Liver (tissue), 9 donors: Measurements from ENCODE around the gene PIEZO2. TPM values are rescaled to one million over a fixed set of nuclear protein-coding genes. Genes with fewer than 3 reads are reported as not detected.

Experiments
- DNase-seq: peaks from one replicate; pipeline ENCODE4 v3.0.0-alpha.2; 2017; ENCODE audit warnings: low spot score
- H3K27ac ChIP-seq, 2 donors: one replicate each; pipeline ENCODE4 v1.7.0; 2013; ENCODE audit warnings: inconsistent platforms in 2 of 2, low read length in 2 of 2, control low read depth in 1 of 2, low read depth in 1 of 2, mild to moderate bottlenecking in 1 of 2
- H3K27me3 ChIP-seq, 4 donors: one replicate each; pipeline versions ENCODE4 v1.6.1 to v1.7.0; 2013; ENCODE audit warnings: low read length in 3 of 4, inconsistent platforms in 1 of 4, mild to moderate bottlenecking in 1 of 4, moderate library complexity in 1 of 4; ENCODE audit not compliant: control insufficient read depth in 4 of 4, insufficient read depth in 4 of 4
- H3K36me3 ChIP-seq, 4 donors: one replicate each; pipeline versions ENCODE4 v1.6.1 to v1.7.0; 2013; ENCODE audit warnings: low read length in 3 of 4, mild to moderate bottlenecking in 3 of 4, low read depth in 1 of 4, moderate library complexity in 1 of 4; ENCODE audit not compliant: control insufficient read depth in 4 of 4, insufficient read depth in 3 of 4
- H3K4me1 ChIP-seq, 4 donors: one replicate each; pipeline versions ENCODE4 v1.6.1 to v1.7.0; 2013; ENCODE audit warnings: low read length in 3 of 4, mild to moderate bottlenecking in 3 of 4, moderate library complexity in 1 of 4; ENCODE audit not compliant: control insufficient read depth in 4 of 4, insufficient read depth in 4 of 4
- H3K4me3 ChIP-seq, 3 donors: one replicate each; pipeline versions ENCODE4 v1.6.1 to v1.7.0; 2013; ENCODE audit warnings: low read length in 3 of 3, control low read depth in 1 of 3, low read depth in 1 of 3, mild to moderate bottlenecking in 1 of 3
- H3K9ac ChIP-seq, 2 donors: one replicate each; pipeline ENCODE4 v1.7.0; 2013; ENCODE audit warnings: low read length in 2 of 2, mild to moderate bottlenecking in 2 of 2, moderate library complexity in 2 of 2, control low read depth in 1 of 2, low read depth in 1 of 2
- H3K9me3 ChIP-seq, 4 donors: one replicate each; pipeline versions ENCODE4 v1.6.1 to v1.7.0; 2013; ENCODE audit warnings: low read length in 3 of 4; ENCODE audit not compliant: control insufficient read depth in 4 of 4
- CTCF ChIP-seq: fragments of 150-350 bp; IDR thresholded peaks from 2 replicates; pipeline ENCODE4 v1.5.1; 2017; ENCODE audit warnings: improper control_type of control experiment, low read depth, low read length; ENCODE audit not compliant: missing input control
- FOXA1 ChIP-seq: IDR thresholded peaks from 2 replicates; pipeline ENCODE4 v1.6.1; 2016; ENCODE audit warnings: antibody characterized with exemption
- GABPA ChIP-seq, 2 donors: IDR thresholded peaks in 1 of 2; conservative IDR thresholded peaks in 1 of 2; 2 replicates each; pipeline ENCODE4 v1.6.1; 2016; ENCODE audit warnings: antibody characterized with exemption in 2 of 2, mild to moderate bottlenecking in 1 of 2, moderate library complexity in 1 of 2
- HNF4A ChIP-seq, 2 donors: conservative IDR thresholded peaks; 2 replicates each; pipeline ENCODE4 v1.6.1; 2016; ENCODE audit warnings: antibody characterized with exemption in 2 of 2, mild to moderate bottlenecking in 2 of 2
- HNF4G ChIP-seq: IDR thresholded peaks from 2 replicates; pipeline ENCODE4 v1.6.1; 2016; ENCODE audit warnings: antibody characterized with exemption
- JUND ChIP-seq, 2 donors: IDR thresholded peaks; 2 replicates each; pipeline ENCODE4 v1.6.1; 2016; ENCODE audit warnings: antibody characterized with exemption in 2 of 2
- NR2F2 ChIP-seq: IDR thresholded peaks from 2 replicates; pipeline ENCODE4 v1.6.1; 2016; ENCODE audit warnings: antibody characterized with exemption
- RAD21 ChIP-seq, 2 donors: IDR thresholded peaks; 2 replicates each; pipeline ENCODE4 v1.6.1; 2016; ENCODE audit warnings: antibody characterized with exemption in 2 of 2, mild to moderate bottlenecking in 2 of 2
- SP1 ChIP-seq: IDR thresholded peaks from 2 replicates; pipeline ENCODE4 v1.6.1; 2018; ENCODE audit warnings: antibody characterized with exemption, mild to moderate bottlenecking
- TAF1 ChIP-seq: conservative IDR thresholded peaks from 2 replicates; pipeline ENCODE4 v1.6.1; 2016; ENCODE audit warnings: antibody characterized with exemption, mild to moderate bottlenecking
- YY1 ChIP-seq: IDR thresholded peaks from 2 replicates; pipeline ENCODE4 v1.6.1; 2016; ENCODE audit warnings: antibody characterized with exemption, mild to moderate bottlenecking
- WGBS: extraction: QIAGEN DNeasy Blood & Tissue Kit; methylation state at CpG from one replicate; pipeline ENCODE4 v1.1.7; 2013; 5-methylcytosine and 5-hydroxymethylcytosine counted together
- polyA plus RNA-seq, 2 donors: library from polyadenylated mRNA; stranded (reverse) in 1 of 2; unstranded in 1 of 2; fragments of 200-250 nt in 1 of 2; fragments of >200 nt in 1 of 2; fragmentation: Nextera tagmentation in 1 of 2; extraction: Ambion mirVana in 1 of 2; gene quantifications; one replicate each; pipeline versions ENCODE4 v1.2.1 to v1.2.3, GENCODE V29; 2013 to 2015
- total RNA-seq, 2 donors: library from RNA; depleted of rRNA; stranded (reverse); fragments of >200 nt; gene quantifications; one replicate each; pipeline ENCODE4 v1.2.3, GENCODE V29; 2014
- TF ChIP-seq, protein P1 (sequence below): IDR thresholded peaks from 2 replicates; pipeline ENCODE4 v1.6.1; 2016; ENCODE audit warnings: antibody characterized with exemption
- TF ChIP-seq, protein P2 (sequence below): IDR thresholded peaks from 2 replicates; pipeline ENCODE4 v1.6.1; 2016; ENCODE audit warnings: antibody characterized with exemption
- TF ChIP-seq, protein P3 (sequence below): IDR thresholded peaks from 2 replicates; pipeline ENCODE4 v1.6.1; 2016; ENCODE audit warnings: antibody characterized with exemption
- donor health status: healthy.
- donor health status: healthy.
- donor health status: healthy.
- donor health status: healthy.
- donor health status: healthy.

PIEZO2 gene
- total and polyA plus RNA-seq, 4 donors = 1.1 to 12.3 (median 4.8) TPM

- no peak for DNase-seq
- no peaks in the 10 kb centered on the region for H3K27me3 ChIP-seq
- no peak for TF ChIP-seq JUND (IDR thresholded peaks at IDR 0.05)
- TF ChIP-seq YY1 = no peak
- TF ChIP-seq FOXA1 = no peak
- no peak for TF ChIP-seq RAD21 (IDR thresholded peaks at IDR 0.05)
- TF ChIP-seq, protein P1, sequence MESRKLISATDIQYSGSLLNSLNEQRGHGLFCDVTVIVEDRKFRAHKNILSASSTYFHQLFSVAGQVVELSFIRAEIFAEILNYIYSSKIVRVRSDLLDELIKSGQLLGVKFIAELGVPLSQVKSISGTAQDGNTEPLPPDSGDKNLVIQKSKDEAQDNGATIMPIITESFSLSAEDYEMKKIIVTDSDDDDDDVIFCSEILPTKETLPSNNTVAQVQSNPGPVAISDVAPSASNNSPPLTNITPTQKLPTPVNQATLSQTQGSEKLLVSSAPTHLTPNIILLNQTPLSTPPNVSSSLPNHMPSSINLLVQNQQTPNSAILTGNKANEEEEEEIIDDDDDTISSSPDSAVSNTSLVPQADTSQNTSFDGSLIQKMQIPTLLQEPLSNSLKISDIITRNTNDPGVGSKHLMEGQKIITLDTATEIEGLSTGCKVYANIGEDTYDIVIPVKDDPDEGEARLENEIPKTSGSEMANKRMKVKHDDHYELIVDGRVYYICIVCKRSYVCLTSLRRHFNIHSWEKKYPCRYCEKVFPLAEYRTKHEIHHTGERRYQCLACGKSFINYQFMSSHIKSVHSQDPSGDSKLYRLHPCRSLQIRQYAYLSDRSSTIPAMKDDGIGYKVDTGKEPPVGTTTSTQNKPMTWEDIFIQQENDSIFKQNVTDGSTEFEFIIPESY = no peak
- no peak for TF ChIP-seq CTCF
- no peak for TF ChIP-seq HNF4G
- no peak for TF ChIP-seq TAF1
- H3K27ac ChIP-seq = no peak overlapping the region
- 95% methylated on average over 3 of the region's 3 CpGs for WGBS
- H3K4me3 ChIP-seq = no peak overlapping the region
- H3K9ac ChIP-seq = no peak overlapping the region
- H3K9me3 ChIP-seq = no peaks in the 10 kb centered on the region
- peaks cover 0 to 11% (median 2%) of the 10 kb centered on the region in 4 donors for H3K36me3 ChIP-seq
- peaks cover 0 to 1% (median 0%) of the 10 kb centered on the region in 4 donors for H3K4me1 ChIP-seq
These were observed 403.4 kb downstream of the PIEZO2 start for GRCh38 chr18:10745971-10746370.

- Histone ChIP-seq H3K9me3 (no peaks in the 10 kb centered on the region), H3K4me1 (peaks cover 0 to 1% (median 0%) of the 10 kb centered on the region in 4 donors), H3K36me3 (peaks cover 0 to 11% (median 2%) of the 10 kb centered on the region in 4 donors), H3K27ac (no peak overlapping the region), H3K4me3 (no peak overlapping the region), H3K27me3 (no peaks in the 10 kb centered on the region), H3K9ac (no peak overlapping the region)
- no peak for TF ChIP-seq NR2F2
- TF ChIP-seq, protein P2, sequence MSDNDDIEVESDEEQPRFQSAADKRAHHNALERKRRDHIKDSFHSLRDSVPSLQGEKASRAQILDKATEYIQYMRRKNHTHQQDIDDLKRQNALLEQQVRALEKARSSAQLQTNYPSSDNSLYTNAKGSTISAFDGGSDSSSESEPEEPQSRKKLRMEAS = no peak
- TF ChIP-seq, protein P3, sequence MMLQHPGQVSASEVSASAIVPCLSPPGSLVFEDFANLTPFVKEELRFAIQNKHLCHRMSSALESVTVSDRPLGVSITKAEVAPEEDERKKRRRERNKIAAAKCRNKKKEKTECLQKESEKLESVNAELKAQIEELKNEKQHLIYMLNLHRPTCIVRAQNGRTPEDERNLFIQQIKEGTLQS = no peak
- DNase-seq = no peak
- WGBS = 92% methylated on average over 8 of the region's 8 CpGs
These were observed 404.1 kb downstream of the PIEZO2 start for GRCh38 chr18:10745219-10745618.

- H3K9ac ChIP-seq = no peak overlapping the region
- 77% methylated on average over 5 of the region's 5 CpGs for WGBS
These were observed 405.6 kb downstream of the PIEZO2 start for GRCh38 chr18:10743766-10744165.

More at GRCh38 chr18:10743766-10744165, 405.6 kb downstream of the PIEZO2 start:
- no peak for DNase-seq
- Histone ChIP-seq H3K9me3 (no peaks in the 10 kb centered on the region), H3K27me3 (no peaks in the 10 kb centered on the region), H3K4me1 (peaks cover 0 to 1% (median 0%) of the 10 kb centered on the region in 4 donors), H3K27ac (no peak overlapping the region), H3K36me3 (peaks cover 0 to 8% (median 1%) of the 10 kb centered on the region in 4 donors), H3K4me3 (no peak overlapping the region)
- no peak for TF ChIP-seq NR2F2
- TF ChIP-seq FOXA1 = no peak
- TF ChIP-seq CTCF = no peak
- TF ChIP-seq, protein P1 = no peak
- TF ChIP-seq, protein P3 = no peak
- no peak for TF ChIP-seq YY1
- no peak for TF ChIP-seq GABPA (IDR thresholded peaks at IDR 0.05 in 1 of 2, conservative IDR thresholded peaks at IDR 0.05 in 1 of 2)
- TF ChIP-seq HNF4A (conservative IDR thresholded peaks at IDR 0.05) = no peak
- no peak for TF ChIP-seq RAD21 (IDR thresholded peaks at IDR 0.05)
- no peak for TF ChIP-seq HNF4G
- no peak for TF ChIP-seq TAF1
- no peak for TF ChIP-seq SP1
